Astrocyte of the spinal cord (primary cell): ENCODE data around the gene GABPB2.

ENCODE experiments used
- DNase-seq: peaks from one replicate; pipeline ENCODE4 v3.0.0; 2011; ENCODE audit warnings: low read depth, low spot score
- H3K4me3 ChIP-seq: 2 replicates; pipeline ENCODE4 v1.5.1; 2011; ENCODE audit warnings: low read depth, mild to moderate bottlenecking, low read length, moderate library complexity
- in situ Hi-C: cut with HindIII; loops from 2 replicates; pipeline ENCODE4 v1.10.0; 2017; ENCODE audit warnings: low sequenced_read_pairs
- TF ChIP-seq, protein P1 (sequence below): IDR thresholded peaks from 2 replicates; pipeline ENCODE4 v1.5.1; 2012; ENCODE audit warnings: low read depth, mild to moderate bottlenecking, low read length, inconsistent platforms

Gene GABPB2

DNA sequence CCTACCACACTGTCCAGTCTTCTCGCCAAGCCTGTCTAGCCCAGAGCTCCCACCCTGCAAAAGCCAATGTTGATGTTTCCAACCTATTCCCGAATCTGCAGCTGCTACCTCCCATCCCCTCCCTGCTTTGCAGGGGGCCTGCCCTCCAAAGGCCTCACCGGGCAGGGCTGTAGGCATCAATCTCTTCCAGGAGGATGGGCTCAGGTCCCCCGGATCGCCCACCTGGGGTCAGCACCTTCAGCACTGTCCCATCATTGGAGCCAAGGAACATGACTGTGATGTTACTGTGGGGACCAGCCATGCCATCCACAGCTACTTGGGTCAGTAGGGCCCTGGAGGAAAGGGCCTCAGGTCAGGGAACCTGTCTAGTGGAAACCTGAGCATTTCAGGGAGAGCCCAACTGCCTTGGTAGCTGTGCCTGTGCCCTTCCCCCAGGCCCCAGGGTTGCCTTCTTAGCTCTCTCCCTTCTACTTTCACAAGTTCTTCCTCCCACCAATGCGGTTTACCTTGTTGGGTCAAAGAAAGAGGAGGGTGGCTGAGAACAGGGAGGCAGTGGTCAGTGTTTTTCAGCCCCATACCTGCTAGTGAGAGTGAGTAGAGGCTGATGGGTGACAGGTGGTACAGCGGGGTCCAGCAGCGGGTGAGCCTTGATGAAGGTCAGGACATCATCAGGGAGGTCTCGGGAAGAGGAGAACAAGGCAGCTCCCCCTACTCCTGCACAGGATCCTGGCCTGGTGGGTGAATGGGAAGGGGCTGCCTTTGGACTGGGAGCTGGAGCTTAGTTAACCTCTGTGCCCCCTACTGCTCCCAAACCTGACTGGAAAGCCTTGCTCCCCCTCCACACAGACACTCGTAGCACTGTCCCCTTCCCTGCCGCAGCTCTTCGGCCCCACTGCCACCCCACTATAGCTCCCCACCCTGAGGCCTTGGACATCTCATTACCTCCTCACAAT lies 65.1 kb downstream of the GABPB2 start:
- DNase-seq = no peak
- TF ChIP-seq, protein P1, sequence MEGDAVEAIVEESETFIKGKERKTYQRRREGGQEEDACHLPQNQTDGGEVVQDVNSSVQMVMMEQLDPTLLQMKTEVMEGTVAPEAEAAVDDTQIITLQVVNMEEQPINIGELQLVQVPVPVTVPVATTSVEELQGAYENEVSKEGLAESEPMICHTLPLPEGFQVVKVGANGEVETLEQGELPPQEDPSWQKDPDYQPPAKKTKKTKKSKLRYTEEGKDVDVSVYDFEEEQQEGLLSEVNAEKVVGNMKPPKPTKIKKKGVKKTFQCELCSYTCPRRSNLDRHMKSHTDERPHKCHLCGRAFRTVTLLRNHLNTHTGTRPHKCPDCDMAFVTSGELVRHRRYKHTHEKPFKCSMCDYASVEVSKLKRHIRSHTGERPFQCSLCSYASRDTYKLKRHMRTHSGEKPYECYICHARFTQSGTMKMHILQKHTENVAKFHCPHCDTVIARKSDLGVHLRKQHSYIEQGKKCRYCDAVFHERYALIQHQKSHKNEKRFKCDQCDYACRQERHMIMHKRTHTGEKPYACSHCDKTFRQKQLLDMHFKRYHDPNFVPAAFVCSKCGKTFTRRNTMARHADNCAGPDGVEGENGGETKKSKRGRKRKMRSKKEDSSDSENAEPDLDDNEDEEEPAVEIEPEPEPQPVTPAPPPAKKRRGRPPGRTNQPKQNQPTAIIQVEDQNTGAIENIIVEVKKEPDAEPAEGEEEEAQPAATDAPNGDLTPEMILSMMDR = no peak
- in situ Hi-C loops = no loop called here
- no peak overlapping the region for H3K4me3 ChIP-seq

DNA sequence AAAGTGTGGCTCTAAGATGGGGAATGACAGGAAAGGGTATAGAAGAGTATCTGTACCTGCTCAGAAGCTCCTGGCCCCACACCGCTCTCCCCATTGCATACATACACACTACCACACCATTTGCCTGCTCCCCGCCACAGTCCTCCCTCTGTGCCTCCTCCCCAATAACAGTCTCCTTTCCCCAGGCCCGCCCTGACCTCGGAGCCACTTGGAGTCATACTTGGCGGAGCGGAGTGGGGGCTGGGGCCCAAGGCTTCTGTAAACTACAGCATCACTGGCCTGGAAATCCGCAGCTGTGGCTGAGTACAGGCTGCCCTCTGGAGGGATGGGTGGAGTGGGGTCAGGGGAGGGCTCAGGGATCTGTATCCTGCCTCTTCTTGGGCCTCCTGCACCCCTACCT lies 67.2 kb downstream of the GABPB2 start:
- in situ Hi-C loops = no loop called here
- no peak overlapping the region for H3K4me3 ChIP-seq
- TF ChIP-seq, protein P1 = no peak
- DNase-seq = no peak

DNA sequence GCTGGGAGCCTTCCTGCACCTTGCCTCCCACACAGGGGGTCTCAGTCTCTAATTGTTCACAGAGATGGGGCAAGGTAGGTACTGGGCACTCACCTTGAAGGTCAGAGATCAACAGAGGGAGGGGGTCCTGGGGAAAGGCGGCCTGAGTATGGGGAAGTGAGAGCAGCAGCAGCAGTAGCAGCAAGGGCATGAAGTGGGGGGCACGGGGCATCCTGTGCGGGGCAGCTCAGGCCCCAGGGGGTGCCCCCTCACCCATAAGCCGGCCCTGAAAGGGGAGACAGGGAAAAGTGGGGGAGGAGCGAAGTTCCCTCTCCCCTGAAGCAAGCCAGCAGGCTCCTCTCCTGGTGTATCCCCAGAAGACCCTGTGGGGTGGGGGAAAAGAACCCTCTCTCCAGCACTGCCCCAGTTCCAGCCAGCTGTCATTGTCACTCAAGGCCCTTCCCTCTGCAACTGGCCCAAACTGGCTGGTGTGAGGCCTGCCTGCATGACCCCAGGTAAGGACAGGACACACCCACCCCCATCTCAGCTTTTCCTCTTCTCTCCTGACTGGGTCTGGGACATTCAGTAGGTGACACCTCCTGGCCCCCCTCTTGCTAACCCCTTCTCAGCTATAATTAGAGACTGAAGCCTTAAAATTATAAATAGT lies 72.0 kb downstream of the GABPB2 start:
- in situ Hi-C loops = no loop called here
- TF ChIP-seq, protein P1 = no peak
- H3K4me3 ChIP-seq = no peak overlapping the region
- DNase-seq = no peak

DNA sequence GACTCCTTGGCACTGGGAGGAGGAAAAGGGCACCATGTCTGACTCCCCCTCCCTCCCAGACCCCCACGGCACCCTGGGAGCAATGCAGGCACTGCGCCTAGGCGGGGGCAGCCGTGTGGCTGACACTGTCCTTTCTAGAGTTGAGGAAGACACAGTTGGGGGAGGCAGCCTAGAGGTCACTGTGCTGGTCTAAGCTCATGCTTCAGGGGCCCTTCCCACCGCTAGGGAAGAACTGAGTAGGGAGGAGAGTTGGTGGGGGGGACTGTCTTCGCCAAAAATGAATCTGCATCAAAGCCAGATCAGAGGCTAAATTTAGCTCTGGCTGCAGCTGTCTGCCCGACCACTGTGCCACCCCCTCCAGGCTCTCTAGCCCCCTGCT lies 72.5 kb downstream of the GABPB2 start:
- TF ChIP-seq, protein P1 = no peak
- no peak overlapping the region for H3K4me3 ChIP-seq
- in situ Hi-C loops = no loop called here
- DNase-seq = no peak

DNA sequence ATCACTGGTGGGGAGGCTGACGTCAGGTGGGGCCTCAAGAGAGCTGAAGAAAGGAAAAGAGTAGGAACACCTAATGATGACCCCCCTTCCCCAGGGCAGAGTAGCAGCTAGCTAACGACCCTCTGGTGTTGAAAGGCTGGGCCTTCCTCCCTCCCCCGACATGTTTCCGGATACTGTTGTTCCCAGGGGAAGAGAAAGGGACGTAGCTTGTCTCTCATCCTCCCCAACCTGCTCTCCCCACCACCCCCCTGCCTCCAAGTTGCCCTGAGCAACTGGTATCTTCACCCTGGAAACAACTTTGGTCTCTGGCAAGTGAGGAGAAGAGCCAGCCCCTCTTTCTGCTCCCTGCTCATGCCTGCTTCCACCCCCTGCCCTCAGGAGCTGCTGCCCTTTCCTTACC lies 73.4 kb downstream of the GABPB2 start:
- in situ Hi-C loops = no loop called here
- TF ChIP-seq, protein P1 = no peak
- DNase-seq = no peak
- H3K4me3 ChIP-seq = no peak overlapping the region

DNA sequence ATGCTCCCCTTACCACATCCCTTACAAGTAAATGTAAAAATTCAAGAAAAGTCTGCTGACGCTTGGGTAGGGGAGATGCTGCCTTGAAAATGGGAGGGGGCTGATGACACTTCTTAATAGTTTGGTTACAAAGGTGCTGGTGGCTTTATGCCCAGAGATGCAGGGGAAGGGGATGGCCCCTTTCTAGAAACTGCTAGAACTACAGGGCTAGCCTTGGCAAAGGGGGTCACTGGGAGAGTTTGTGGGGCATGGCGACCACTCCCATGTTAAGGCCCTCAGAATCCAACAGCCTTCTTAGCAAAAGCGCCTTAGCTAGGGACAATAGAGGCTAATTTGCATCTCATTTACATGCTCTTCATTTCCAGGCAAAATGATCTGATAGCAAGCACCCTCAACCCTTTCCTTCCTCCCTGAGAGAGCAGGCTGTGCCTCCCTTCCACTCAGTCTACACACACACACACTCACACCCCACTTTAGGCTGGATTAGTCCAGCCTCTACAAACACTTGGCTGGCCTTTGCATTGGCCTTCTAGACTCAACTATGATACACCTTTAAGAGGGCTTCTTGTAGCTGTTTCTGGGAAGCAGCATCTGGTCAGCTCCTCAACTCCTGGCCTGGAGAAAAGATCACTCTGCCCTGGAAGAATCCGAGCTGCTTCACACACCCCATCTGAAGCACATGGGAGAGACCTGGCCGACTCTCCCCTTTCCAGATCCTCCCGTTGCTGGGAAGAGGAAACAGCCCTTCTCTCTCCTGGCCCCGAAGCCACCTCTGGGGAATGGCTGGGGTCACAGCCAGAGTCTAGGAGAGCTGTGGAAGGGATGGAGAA lies 74.1 kb downstream of the GABPB2 start:
- no peak for DNase-seq
- H3K4me3 ChIP-seq = no peak overlapping the region
- TF ChIP-seq, protein P1 = no peak
- in situ Hi-C loops = no loop called here
